PC-3 (cell line): ENCODE data around the gene ARID1A.

Source experiments
- EZH2 ChIP-seq: fragments of 300-600 bp; sonication (generic); IDR thresholded peaks from one replicate; pipeline ENCODE4 v1.6.1; 2017; ENCODE audit warnings: antibody characterized with exemption, mild to moderate bottlenecking, low read length; ENCODE audit not compliant: unreplicated experiment
- TF ChIP-seq, protein P1 (sequence below): fragments of 300-600 bp; sonication (generic); conservative IDR thresholded peaks from 2 replicates; pipeline ENCODE4 v1.5.1; 2017; ENCODE audit warnings: antibody characterized with exemption, low read depth, mild to moderate bottlenecking, low read length

GRCh38 chr1:26733982-26734381 is 38.2 kb downstream of the ARID1A start:
- TF ChIP-seq, protein P1, sequence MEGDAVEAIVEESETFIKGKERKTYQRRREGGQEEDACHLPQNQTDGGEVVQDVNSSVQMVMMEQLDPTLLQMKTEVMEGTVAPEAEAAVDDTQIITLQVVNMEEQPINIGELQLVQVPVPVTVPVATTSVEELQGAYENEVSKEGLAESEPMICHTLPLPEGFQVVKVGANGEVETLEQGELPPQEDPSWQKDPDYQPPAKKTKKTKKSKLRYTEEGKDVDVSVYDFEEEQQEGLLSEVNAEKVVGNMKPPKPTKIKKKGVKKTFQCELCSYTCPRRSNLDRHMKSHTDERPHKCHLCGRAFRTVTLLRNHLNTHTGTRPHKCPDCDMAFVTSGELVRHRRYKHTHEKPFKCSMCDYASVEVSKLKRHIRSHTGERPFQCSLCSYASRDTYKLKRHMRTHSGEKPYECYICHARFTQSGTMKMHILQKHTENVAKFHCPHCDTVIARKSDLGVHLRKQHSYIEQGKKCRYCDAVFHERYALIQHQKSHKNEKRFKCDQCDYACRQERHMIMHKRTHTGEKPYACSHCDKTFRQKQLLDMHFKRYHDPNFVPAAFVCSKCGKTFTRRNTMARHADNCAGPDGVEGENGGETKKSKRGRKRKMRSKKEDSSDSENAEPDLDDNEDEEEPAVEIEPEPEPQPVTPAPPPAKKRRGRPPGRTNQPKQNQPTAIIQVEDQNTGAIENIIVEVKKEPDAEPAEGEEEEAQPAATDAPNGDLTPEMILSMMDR: no peak
- no peak for TF ChIP-seq EZH2
